ENCODE data around the gene MED8. TPM values are rescaled to one million over a fixed set of nuclear protein-coding genes. Genes with fewer than 3 reads are reported as not detected.

The MED8 gene
- total and polyA plus RNA-seq, 9 of the 15 experiments (the other 6 are each of a cell fraction or from before 2014, with no cell fraction given), result 23.0 to 120 (median 56.4) TPM

- TF ChIP-seq ARID4B (CRISPR knock-in tag; IDR thresholded peaks at IDR 0.05), result peak; percentile 24; the same call in 1 of the 2 replicates
- no peak for TF ChIP-seq FOSL1 (tag; conservative IDR thresholded peaks at IDR 0.05)
- peak; percentile 70 to 73; a peak in 3 of 4 replicates for TF ChIP-seq NRF1 (conservative IDR thresholded peaks at IDR 0.05 in 1 of 2, IDR thresholded peaks at IDR 0.05 in 1 of 2)
- TF ChIP-seq ZNF24 (IDR thresholded peaks at IDR 0.05), result 0 out of 2 replicates have a peak, but pooled peaks have one; percentile 11
- 0 out of 2 replicates have a peak, but pooled peaks have one; percentile 13 for TF ChIP-seq GTF2F1 (IDR thresholded peaks at IDR 0.05; ENCODE audit: low read depth, low read length)
- TF ChIP-seq HMGXB4 (CRISPR knock-in tag; IDR thresholded peaks at IDR 0.05), result 0 out of 2 replicates have a peak, but pooled peaks have one; percentile 73
- TF ChIP-seq ETV1 (tag; conservative IDR thresholded peaks at IDR 0.05; ENCODE audit: low read depth), result peak; percentile 15; the same call in 1 of the 2 replicates
- no peak for TF ChIP-seq PHB (CRISPR knock-in tag; IDR thresholded peaks at IDR 0.05)
- no peak for TF ChIP-seq SMARCB1 (IDR thresholded peaks at IDR 0.05; ENCODE audit: insufficient read length, low read depth)
- peak; percentile 86 for TF ChIP-seq NBN (IDR thresholded peaks at IDR 0.05; ENCODE audit: low read depth)
- 0 out of 2 replicates have a peak, but pooled peaks have one; percentile 34 for TF ChIP-seq PML (IDR thresholded peaks at IDR 0.05; ENCODE audit: low read length)
- TF ChIP-seq MBD2 (IDR thresholded peaks at IDR 0.05; ENCODE audit: borderline replicate concordance, low read depth), result 0 out of 2 replicates have a peak, but pooled peaks have one; percentile 32
- peak; percentile 56; the same call in 1 of the 2 replicates for TF ChIP-seq NR1H2 (CRISPR knock-in tag; IDR thresholded peaks at IDR 0.05)
Measured at GRCh38 chr1:43358121-43358745, 31.4 kb downstream of the MED8 start (continued).
